Measurements from ENCODE around the gene CCDC91. TPM values are rescaled to one million over a fixed set of nuclear protein-coding genes. Genes with fewer than 3 reads are reported as not detected.

CCDC91 gene
- total and polyA plus RNA-seq, 8 donors, result 15.0 to 27.0 (median 19.1) TPM

DNA sequence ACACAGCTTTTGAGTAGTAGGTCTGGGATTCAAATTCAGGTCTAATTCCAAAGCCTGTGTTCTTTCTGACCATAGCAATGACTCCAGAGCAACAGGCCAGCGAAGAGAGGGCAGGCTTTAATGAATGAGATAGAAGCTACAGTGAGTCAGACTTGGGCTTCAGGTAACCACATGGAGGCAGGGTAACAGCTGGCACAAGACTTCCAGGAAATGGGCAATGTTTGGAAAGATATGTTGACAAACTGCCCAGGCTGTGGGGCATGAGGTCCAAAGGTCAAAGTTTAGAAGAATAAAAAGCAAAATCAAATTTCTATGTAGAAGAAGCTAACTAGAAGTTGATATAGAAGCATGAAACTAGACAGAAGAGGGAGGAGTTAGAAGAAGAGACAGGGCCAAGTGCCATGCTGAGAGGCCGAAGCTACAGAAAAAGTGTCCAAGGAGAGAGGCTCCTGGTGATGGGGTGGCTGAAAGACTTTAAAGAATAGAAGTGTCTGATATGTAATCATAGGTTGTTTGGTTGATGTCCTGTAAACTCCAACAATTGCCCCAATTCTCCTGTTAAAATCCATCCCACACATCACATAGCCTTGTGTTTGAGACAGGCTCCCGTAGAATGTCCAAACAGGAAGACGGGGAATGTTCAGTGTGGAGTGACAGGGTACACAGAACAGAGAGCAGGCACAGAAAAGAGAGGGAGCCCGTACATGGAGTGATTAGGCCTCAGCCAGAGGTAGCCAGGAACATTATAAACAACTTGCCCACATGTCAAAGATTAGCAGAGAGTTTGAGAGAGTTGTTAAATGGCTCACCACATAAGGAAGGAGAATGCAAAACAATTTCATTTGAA lies 384.7 kb downstream of the CCDC91 start:
- no peaks in the 10 kb centered on the region for H3K36me3 ChIP-seq
- no peaks in the 10 kb centered on the region for H3K27me3 ChIP-seq
- H3K9me3 ChIP-seq, result no peaks in the 10 kb centered on the region
- H3K27ac ChIP-seq, result peak overlapping the region in 3 of 4 donors; percentile 9 to 77 (median 35)
- intact Hi-C loops (cut with DNase I), result no loop called here
- peak; percentile 84 to 90 (median 84) for ATAC-seq
- H3K4me1 ChIP-seq, result peaks cover 11 to 24% (median 18%) of the 10 kb centered on the region in 3 donors
- peak in 4 of 6 donors; percentile 41 to 64 (median 54) for DNase-seq
- FAIRE-seq, result no peak
- TF ChIP-seq, protein P1, sequence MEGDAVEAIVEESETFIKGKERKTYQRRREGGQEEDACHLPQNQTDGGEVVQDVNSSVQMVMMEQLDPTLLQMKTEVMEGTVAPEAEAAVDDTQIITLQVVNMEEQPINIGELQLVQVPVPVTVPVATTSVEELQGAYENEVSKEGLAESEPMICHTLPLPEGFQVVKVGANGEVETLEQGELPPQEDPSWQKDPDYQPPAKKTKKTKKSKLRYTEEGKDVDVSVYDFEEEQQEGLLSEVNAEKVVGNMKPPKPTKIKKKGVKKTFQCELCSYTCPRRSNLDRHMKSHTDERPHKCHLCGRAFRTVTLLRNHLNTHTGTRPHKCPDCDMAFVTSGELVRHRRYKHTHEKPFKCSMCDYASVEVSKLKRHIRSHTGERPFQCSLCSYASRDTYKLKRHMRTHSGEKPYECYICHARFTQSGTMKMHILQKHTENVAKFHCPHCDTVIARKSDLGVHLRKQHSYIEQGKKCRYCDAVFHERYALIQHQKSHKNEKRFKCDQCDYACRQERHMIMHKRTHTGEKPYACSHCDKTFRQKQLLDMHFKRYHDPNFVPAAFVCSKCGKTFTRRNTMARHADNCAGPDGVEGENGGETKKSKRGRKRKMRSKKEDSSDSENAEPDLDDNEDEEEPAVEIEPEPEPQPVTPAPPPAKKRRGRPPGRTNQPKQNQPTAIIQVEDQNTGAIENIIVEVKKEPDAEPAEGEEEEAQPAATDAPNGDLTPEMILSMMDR (IDR thresholded peaks at IDR 0.05), result no peak
- WGBS, 2 donors, result 41 to 48% methylated on average over 5 of the region's 5 CpGs
- H3K4me3 ChIP-seq, result no peak overlapping the region

DNA sequence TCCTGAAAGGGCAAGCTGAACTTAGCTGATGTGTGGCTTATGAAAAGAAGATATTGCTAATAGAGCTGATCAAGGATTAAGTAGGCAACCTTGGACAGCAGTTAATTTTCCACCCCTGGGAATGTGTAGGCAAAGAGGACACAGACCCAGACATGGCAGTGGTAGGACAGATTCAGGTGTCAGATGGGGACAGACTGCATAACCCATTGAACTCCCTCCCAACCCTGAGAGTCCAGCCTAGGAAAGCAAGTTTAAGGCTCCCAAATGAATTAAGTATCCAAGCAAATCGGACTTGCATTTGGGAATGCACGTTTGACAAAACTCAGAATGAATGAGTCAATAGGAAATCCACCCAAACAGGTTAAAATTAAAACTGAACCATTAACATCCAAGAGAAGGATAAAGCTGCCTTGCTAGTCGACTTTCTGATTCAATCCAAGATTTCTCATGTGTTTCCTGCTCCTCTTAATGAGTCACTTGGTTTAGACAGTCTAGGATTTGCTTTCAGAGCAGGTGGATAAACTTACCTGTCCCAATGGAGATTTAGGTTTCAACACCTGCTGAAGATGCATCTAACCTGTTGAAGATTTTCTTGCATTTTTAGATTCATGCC lies 385.4 kb downstream of the CCDC91 start:
- FAIRE-seq (no peak), ATAC-seq (peak in 3 of 4 donors; percentile 19 to 54 (median 19)), DNase-seq (no peak)
- peak overlapping the region in 2 of 4 donors; percentile 35 to 77 for H3K27ac ChIP-seq
- WGBS, 2 donors, result 61 to 63% methylated on average over 3 of the region's 3 CpGs
- H3K36me3 ChIP-seq, result no peaks in the 10 kb centered on the region
- TF ChIP-seq, protein P1 (IDR thresholded peaks at IDR 0.05), result no peak
- no peaks in the 10 kb centered on the region for H3K27me3 ChIP-seq
- peaks cover 11 to 24% (median 18%) of the 10 kb centered on the region in 3 donors for H3K4me1 ChIP-seq
- H3K9me3 ChIP-seq, result no peaks in the 10 kb centered on the region
- intact Hi-C loops (cut with DNase I), result no loop called here
- H3K4me3 ChIP-seq, result no peak overlapping the region

DNA sequence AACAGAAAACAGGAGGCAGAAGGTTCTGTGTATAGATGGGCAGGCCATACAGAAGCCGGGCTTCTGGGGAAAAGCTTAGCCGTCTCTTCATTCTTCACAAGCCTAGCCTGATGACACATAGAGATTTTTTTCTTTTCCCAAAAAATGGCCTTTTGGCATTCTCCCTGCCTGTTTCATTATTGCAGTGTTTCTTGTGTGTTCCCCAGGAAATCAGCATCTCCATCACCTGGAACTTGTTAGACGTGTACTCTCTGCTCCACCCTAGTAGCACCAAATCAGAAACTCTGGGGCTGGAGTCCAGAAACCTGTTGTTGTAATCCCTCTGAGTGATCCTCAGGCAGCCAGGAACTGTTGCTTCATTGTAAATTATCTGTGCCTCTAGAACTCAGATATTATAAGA lies 388.1 kb downstream of the CCDC91 start:
- ATAC-seq (no peak), FAIRE-seq (no peak), DNase-seq (no peak)
- TF ChIP-seq, protein P1 (IDR thresholded peaks at IDR 0.05), result no peak
- Histone ChIP-seq H3K4me3 (no peak overlapping the region), H3K4me1 (peaks cover 11 to 24% (median 18%) of the 10 kb centered on the region in 3 donors), H3K27ac (no peak overlapping the region), H3K27me3 (no peaks in the 10 kb centered on the region), H3K36me3 (no peaks in the 10 kb centered on the region), H3K9me3 (no peaks in the 10 kb centered on the region)
- WGBS, 2 donors, result 91 to 94% methylated on average over 3 of the region's 3 CpGs
- intact Hi-C loops (cut with DNase I), result no loop called here

DNA sequence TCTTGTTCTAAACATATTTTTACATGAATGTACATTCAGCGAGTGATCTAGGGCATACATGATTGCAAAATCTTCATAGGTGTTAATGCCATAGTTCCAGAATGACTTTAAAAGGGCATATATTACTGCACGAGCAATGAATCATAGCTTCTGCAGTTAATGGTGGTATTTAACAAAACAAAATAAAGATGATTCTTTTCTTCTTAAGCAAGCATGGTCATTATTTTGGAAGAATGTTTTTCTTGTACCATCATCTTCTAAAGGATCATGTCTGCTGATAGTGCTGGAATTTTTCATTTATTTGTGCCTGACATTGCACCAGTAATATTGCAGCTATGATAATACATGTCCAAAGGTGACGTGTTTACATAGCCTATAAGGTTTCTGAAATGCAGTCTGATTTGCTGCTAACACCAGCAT lies 388.6 kb downstream of the CCDC91 start:
- FAIRE-seq (peak; percentile 20), ATAC-seq (no peak), DNase-seq (no peak)
- H3K27ac ChIP-seq, result no peak overlapping the region
- no peaks in the 10 kb centered on the region for H3K36me3 ChIP-seq
- no peaks in the 10 kb centered on the region for H3K27me3 ChIP-seq
- 88 to 92% methylated on average over 3 of the region's 3 CpGs for WGBS, 2 donors
- intact Hi-C loops (cut with DNase I), result no loop called here
- H3K4me1 ChIP-seq, result peaks cover 11 to 24% (median 18%) of the 10 kb centered on the region in 3 donors
- TF ChIP-seq, protein P1 (IDR thresholded peaks at IDR 0.05), result no peak
- no peak overlapping the region for H3K4me3 ChIP-seq
- H3K9me3 ChIP-seq, result no peaks in the 10 kb centered on the region

All from pancreas (tissue), 10 donors.